Keratinocyte (primary cell): Measurements from ENCODE around the gene TMEM233.

Source experiments
- CTCF ChIP-seq, 3 experiments: IDR thresholded peaks in 1 of 3; conservative IDR thresholded peaks in 1 of 3; optimal IDR thresholded peaks in 1 of 3; 2 replicates in 2 of 3; 3 replicates in 1 of 3; pipeline versions ENCODE3 to v1.5.1; 2011; ENCODE audit warnings: low read length in 3 of 3, mild to moderate bottlenecking in 3 of 3, moderate library complexity in 2 of 3, control low read depth in 1 of 3, inconsistent platforms in 1 of 3; ENCODE audit not compliant: insufficient read depth in 2 of 3; ENCODE audit errors: extremely low read depth in 1 of 3
- EZH2 ChIP-seq: IDR thresholded peaks from one replicate; pipeline ENCODE4 v1.6.1; 2012; ENCODE audit warnings: inconsistent platforms, mild to moderate bottlenecking, low read length, moderate library complexity

DNA sequence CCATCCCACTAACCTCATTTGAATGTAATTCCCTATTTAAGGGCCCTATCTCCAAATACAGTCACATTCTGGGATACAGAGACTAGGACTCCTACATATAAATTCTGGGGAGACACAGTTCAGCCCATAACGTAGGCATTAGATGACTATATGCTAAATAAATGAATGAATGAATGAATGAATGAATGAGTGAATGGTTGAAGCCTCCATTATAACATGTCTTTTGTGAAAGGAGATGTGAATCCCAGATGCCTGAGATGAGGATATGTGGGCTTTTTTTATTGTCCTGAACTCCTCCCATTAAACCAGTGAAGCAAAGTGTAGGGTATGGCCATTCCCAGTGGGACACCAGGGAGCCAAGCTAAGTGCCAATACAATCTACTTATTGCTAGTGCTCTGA is 20.5 kb upstream of the TMEM233 start:
- TF ChIP-seq CTCF (optimal IDR thresholded peaks at IDR 0.05 in 1 of 3, IDR thresholded peaks at IDR 0.05 in 1 of 3, conservative IDR thresholded peaks at IDR 0.05 in 1 of 3; ENCODE audit: extremely low read depth in 1 of 3, insufficient read depth in 2 of 3, low read length in 3 of 3): no peak
- no peak for TF ChIP-seq EZH2
